Esophagus (tissue), 2 donors: ENCODE data around the gene SLC35E3. TPM values are rescaled to one million over a fixed set of nuclear protein-coding genes. Genes with fewer than 3 reads are reported as not detected.
"Not testable (repeated sequence)": the region's sequence is repeated elsewhere in the genome, so short reads cannot be mapped to it uniquely, and the experiment has no call there.

Experiments used
- H3K27ac ChIP-seq, 2 donors: one replicate each; pipeline ENCODE4 v1.5.1; 2013; ENCODE audit warnings: low read depth in 2 of 2, mild to moderate bottlenecking in 2 of 2, inconsistent platforms in 1 of 2, low read length in 1 of 2, moderate library complexity in 1 of 2
- H3K27me3 ChIP-seq, 2 donors: one replicate each; pipeline ENCODE4 v1.6.1; 2013; ENCODE audit warnings: low read length in 2 of 2, control low read depth in 1 of 2, mild to moderate bottlenecking in 1 of 2; ENCODE audit not compliant: insufficient read depth in 2 of 2, control insufficient read depth in 1 of 2
- H3K36me3 ChIP-seq, 2 donors: one replicate each; pipeline ENCODE4 v1.6.1; 2013; ENCODE audit warnings: low read length in 1 of 2; ENCODE audit not compliant: control insufficient read depth in 2 of 2, insufficient read depth in 2 of 2
- H3K4me1 ChIP-seq, 2 donors: one replicate each; pipeline ENCODE4 v1.6.1; 2013; ENCODE audit warnings: low read length in 1 of 2; ENCODE audit not compliant: control insufficient read depth in 2 of 2, insufficient read depth in 2 of 2
- H3K4me3 ChIP-seq, 2 donors: one replicate each; pipeline ENCODE4 v1.5.1; 2013; ENCODE audit warnings: low read length in 2 of 2, mild to moderate bottlenecking in 2 of 2, low read depth in 1 of 2, moderate library complexity in 1 of 2
- H3K9me3 ChIP-seq, 2 donors: one replicate each; pipeline ENCODE4 v1.6.1; 2013; ENCODE audit warnings: mild to moderate bottlenecking in 2 of 2, low read depth in 1 of 2, low read length in 1 of 2, moderate library complexity in 1 of 2; ENCODE audit not compliant: control insufficient read depth in 2 of 2, insufficient read depth in 1 of 2
- WGBS, 2 donors: extraction: QIAGEN DNeasy Blood & Tissue Kit; methylation state at CpG; one replicate each; pipeline ENCODE4 v1.1.7; 2013; 5-methylcytosine and 5-hydroxymethylcytosine counted together
- polyA plus RNA-seq, 2 donors: library from polyadenylated mRNA; stranded (reverse); fragments of 200-250 nt; gene quantifications; one replicate each; pipeline ENCODE4 v1.2.3, GENCODE V29; 2013
- donor health status: healthy with polysubstance abuse.
- donor health status: Bipolar disorder and iron deficiency.

The SLC35E3 gene
- polyA plus RNA-seq, 2 donors: 4.3 to 8.2 TPM

GRCh38 chr12:68807576-68808387, 61.8 kb downstream of the SLC35E3 start, which contains the start of gene MDM2:
Gene MDM2, plus strand, starts transcription at chr12:68808177. Its CDS starts 301 bp downstream, at chr12:68808478.
- Histone ChIP-seq H3K9me3 (no peaks in the 10 kb centered on the region), H3K4me1 (no peaks in the 10 kb centered on the region), H3K36me3 (no peaks in the 10 kb centered on the region), H3K27ac (peak within 1 kb of the TSS; percentile 99 to 100), H3K4me3 (peak within 1 kb of the TSS; percentile 71 to 95), H3K27me3 (no peaks in the 10 kb centered on the region)
- WGBS, 2 donors: 1% methylated on average over 72 of the region's 72 CpGs

GRCh38 chr12:68808388-68809189, 62.6 kb downstream of the SLC35E3 start:
- H3K27ac ChIP-seq: peak overlapping the region; percentile 99 to 100
- WGBS, 2 donors: 1% methylated on average over 61 of the region's 61 CpGs
- no peaks in the 10 kb centered on the region for H3K36me3 ChIP-seq

GRCh38 chr12:68809190-68810026, 63.4 kb downstream of the SLC35E3 start:
- 78 to 81% methylated on average over 12 of the region's 12 CpGs for WGBS, 2 donors
- H3K4me1 ChIP-seq: no peaks in the 10 kb centered on the region

More at GRCh38 chr12:68808388-68809189, 62.6 kb downstream of the SLC35E3 start:
- Histone ChIP-seq H3K4me3 (peak overlapping the region; percentile 71 to 95), H3K27me3 (no peaks in the 10 kb centered on the region), H3K9me3 (no peaks in the 10 kb centered on the region), H3K4me1 (no peaks in the 10 kb centered on the region)

GRCh38 chr12:68810027-68810389, 64.0 kb downstream of the SLC35E3 start:
- H3K9me3 ChIP-seq, H3K27me3 ChIP-seq, H3K36me3 ChIP-seq, H3K4me1 ChIP-seq, H3K27ac ChIP-seq, H3K4me3 ChIP-seq: not testable (repeated sequence)
- WGBS, 2 donors: 95 to 99% methylated on average over 13 of the region's 13 CpGs

More at GRCh38 chr12:68809190-68810026, 63.4 kb downstream of the SLC35E3 start:
- Histone ChIP-seq H3K36me3 (no peaks in the 10 kb centered on the region), H3K27ac (peak overlapping the region in 1 of 2 donors; percentile 100), H3K27me3 (no peaks in the 10 kb centered on the region), H3K4me3 (peak overlapping the region in 1 of 2 donors; percentile 71), H3K9me3 (no peaks in the 10 kb centered on the region)

DNA sequence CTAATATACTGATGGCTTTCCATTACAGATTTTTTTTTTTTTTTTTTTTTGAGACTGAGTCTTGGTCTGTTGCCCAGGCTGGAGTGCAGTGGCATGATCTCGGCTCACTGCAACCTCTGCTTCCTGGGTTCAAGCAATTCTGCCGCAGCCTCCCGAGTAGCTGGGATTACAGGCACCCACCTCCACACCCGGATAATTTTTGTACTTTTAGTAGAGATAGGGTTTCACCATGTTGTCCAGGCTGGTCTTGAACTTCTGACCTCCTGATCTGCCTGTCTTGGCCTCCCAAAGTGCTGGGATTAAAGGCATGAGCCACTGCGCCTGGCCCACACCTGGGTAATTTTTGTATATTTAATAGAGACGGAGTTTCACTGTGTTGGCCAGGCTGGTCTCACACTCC, 65.6 kb downstream of the SLC35E3 start:
- H3K9me3 ChIP-seq, H3K36me3 ChIP-seq, H3K27me3 ChIP-seq, H3K4me3 ChIP-seq, H3K4me1 ChIP-seq, H3K27ac ChIP-seq: not testable (repeated sequence)
- 84 to 86% methylated on average over 6 of the region's 6 CpGs for WGBS, 2 donors

GRCh38 chr12:68812553-68813241, 66.7 kb downstream of the SLC35E3 start:
- Histone ChIP-seq H3K4me3 (no peak overlapping the region), H3K36me3 (peaks cover 3% of the 10 kb centered on the region in 2 donors), H3K27me3 (no peaks in the 10 kb centered on the region), H3K27ac (no peak overlapping the region), H3K9me3 (no peaks in the 10 kb centered on the region), H3K4me1 (no peaks in the 10 kb centered on the region)
- 60 to 66% methylated on average over 1 of the region's 1 CpG for WGBS, 2 donors

DNA sequence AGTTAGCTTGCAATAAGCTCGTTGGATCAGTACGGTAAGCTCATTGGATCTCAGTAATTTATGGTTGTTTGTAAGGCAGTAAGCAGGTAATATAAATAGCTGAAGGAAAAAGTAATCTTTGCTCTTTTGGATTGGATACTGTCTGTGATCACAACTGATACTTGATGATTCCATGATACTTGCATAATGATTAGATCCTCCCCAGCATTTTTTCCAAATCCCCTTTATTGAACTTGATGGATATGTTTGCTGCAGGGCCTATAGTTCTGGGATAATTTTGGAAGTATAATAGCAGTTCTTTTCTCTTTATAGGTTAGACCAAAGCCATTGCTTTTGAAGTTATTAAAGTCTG, 67.2 kb downstream of the SLC35E3 start:
- H3K4me3 ChIP-seq: no peak overlapping the region
- no peaks in the 10 kb centered on the region for H3K9me3 ChIP-seq
- H3K36me3 ChIP-seq: peaks cover 3 to 6% of the 10 kb centered on the region in 2 donors
- H3K27me3 ChIP-seq: no peaks in the 10 kb centered on the region
- no peak overlapping the region for H3K27ac ChIP-seq
- 71 to 77% methylated on average over 2 of the region's 2 CpGs for WGBS, 2 donors
- no peaks in the 10 kb centered on the region for H3K4me1 ChIP-seq

- no peaks in the 10 kb centered on the region for H3K27me3 ChIP-seq
- no peaks in the 10 kb centered on the region for H3K4me1 ChIP-seq
- H3K4me3 ChIP-seq: no peak overlapping the region
- no peak overlapping the region for H3K27ac ChIP-seq
- WGBS, 2 donors: 83 to 92% methylated on average over 3 of the region's 3 CpGs
- H3K9me3 ChIP-seq: no peaks in the 10 kb centered on the region
- peaks cover 3 to 8% of the 10 kb centered on the region in 2 donors for H3K36me3 ChIP-seq
These were observed 68.7 kb downstream of the SLC35E3 start for GRCh38 chr12:68814490-68815231.
